Activated CD4-positive, alpha-beta T cell treated with anti-CD3 and anti-CD28 coated beads for 36 hours (primary cell): ENCODE data around the gene RNF145. TPM values are rescaled to one million over a fixed set of nuclear protein-coding genes. Genes with fewer than 3 reads are reported as not detected.
A peak's percentile ranks its signal among the peaks of the same experiment; 100 is the strongest.

Experiments
- ATAC-seq: fragments of 200-7000 bp; cut with Tn5 transposase; one replicate; pipeline ENCODE4 v1.10.0; 2021; ENCODE audit warnings: mild to moderate bottlenecking, moderate library complexity
- CTCF ChIA-PET: fragments of 350-600 bp; sonication (Branson Sonifier 250); formaldehyde crosslinking; loops from one replicate; lab custom pipeline; 2021; ENCODE audit warnings: antibody characterized with exemption; lab: Charles Lee
- POLR2A ChIA-PET: fragments of 350-600 bp; sonication (Branson Sonifier 250); formaldehyde crosslinking; loops from one replicate; lab custom pipeline; 2021; ENCODE audit warnings: antibody characterized with exemption, inconsistent platforms; lab: Charles Lee
- DNase-seq: peaks from one replicate; pipeline ENCODE4 v3.0.0-alpha.2; 2020
- H3K27ac Mint-ChIP-seq: one replicate; pipeline ENCODE4 v1.8.0; 2021; ENCODE audit warnings: mixed read lengths
- H3K27me3 Mint-ChIP-seq: one replicate; pipeline ENCODE4 v1.8.0; 2021; ENCODE audit warnings: mixed read lengths
- H3K36me3 Mint-ChIP-seq: one replicate; pipeline ENCODE4 v1.8.0; 2021; ENCODE audit warnings: low read depth, mixed read lengths
- H3K4me1 Mint-ChIP-seq: one replicate; pipeline ENCODE4 v1.8.0; 2021; ENCODE audit warnings: mixed read lengths
- H3K4me3 Mint-ChIP-seq: one replicate; pipeline ENCODE4 v1.8.0; 2021; ENCODE audit warnings: mild to moderate bottlenecking, moderate library complexity, mixed read lengths
- H3K9me3 Mint-ChIP-seq: one replicate; pipeline ENCODE4 v1.8.0; 2021; ENCODE audit warnings: low read depth, mixed read lengths
- intact Hi-C, 2 experiments: fragments of 100-400 bp; cut with DNase I in 1 of 2; cut with micrococcal nuclease in 1 of 2; formaldehyde crosslinking; loops; one replicate each; pipeline versions ENCODE4 v1.14.2 to v1.15.1; 2022 to 2024; cut with DNase I, micrococcal nuclease
- total RNA-seq, 2 experiments: library from RNA; stranded (reverse); gene quantifications; one replicate each; pipeline ENCODE4 v1.2.3, GENCODE V29; 2021

RNF145 gene
- 10 to 100 TPM; 81.9 to 87.5 TPM for total RNA-seq

GRCh38 chr5:159209438-159210209, at the start of gene RNF145:
RNF145 (minus strand) TSS chr5:159209553; CDS start chr5:159203617, 5,936 bp downstream.
- ChIA-PET POLR2A (no interaction called here), CTCF (no interaction called here)
- ATAC-seq (peak; percentile 65), DNase-seq (peak; percentile 96)
- peak within 1 kb of the TSS; percentile 100 for H3K27ac Mint-ChIP-seq
- intact Hi-C loops: loop anchor here (1.0 to 10.0 kb wide), 11 partner anchors 30 to 1937 kb away; partner anchors contain the start of genes TTC1 (in 2 of the 2), PWWP2A (in 1 of the 2), SLU7 (in 1 of the 2) and UBLCP1 (in 1 of the 2)
- no peaks in the 10 kb centered on the region for H3K9me3 Mint-ChIP-seq
- peaks cover 38% of the 10 kb centered on the region for H3K4me1 Mint-ChIP-seq
- peaks cover 33% of the 10 kb centered on the region for H3K36me3 Mint-ChIP-seq
- H3K4me3 Mint-ChIP-seq: peak within 1 kb of the TSS; percentile 100
- no peaks in the 10 kb centered on the region for H3K27me3 Mint-ChIP-seq

GRCh38 chr5:159258361-159258760, 49.0 kb upstream of the RNF145 start:
- CTCF ChIA-PET: interaction anchor here (0.9 to 1.8 kb wide), 5 partner anchors 11 to 102 kb away, joined by 3 to 5 read pairs (median 3); no protein-coding TSS in a partner anchor
- POLR2A ChIA-PET: no interaction called here
- DNase-seq (no peak), ATAC-seq (no peak)
- Mint-ChIP-seq H3K4me3 (no peak overlapping the region), H3K4me1 (peaks cover 18% of the 10 kb centered on the region), H3K9me3 (no peaks in the 10 kb centered on the region), H3K36me3 (no peaks in the 10 kb centered on the region), H3K27ac (no peak overlapping the region), H3K27me3 (no peaks in the 10 kb centered on the region)
- intact Hi-C loops: no loop called here

- POLR2A ChIA-PET: no interaction called here
These were observed 48.4 kb upstream of the RNF145 start for GRCh38 chr5:159257629-159258283.

GRCh38 chr5:159257007-159257406, 47.7 kb upstream of the RNF145 start:
- ChIA-PET CTCF (interaction anchor here (0.7 to 1.3 kb wide), 4 partner anchors 14 to 42 kb away, joined by 3 to 4 read pairs (median 3); no protein-coding TSS in a partner anchor), POLR2A (no interaction called here)
- no peak for ATAC-seq

More at GRCh38 chr5:159257629-159258283, 48.4 kb upstream of the RNF145 start:
- H3K4me1 Mint-ChIP-seq: peaks cover 18% of the 10 kb centered on the region
- intact Hi-C loops: no loop called here
- no peak for ATAC-seq
- no peak overlapping the region for H3K4me3 Mint-ChIP-seq
- no peak overlapping the region for H3K27ac Mint-ChIP-seq
- no peaks in the 10 kb centered on the region for H3K36me3 Mint-ChIP-seq
- CTCF ChIA-PET: interaction anchor here (0.7 to 1.8 kb wide), 7 partner anchors 12 to 87 kb away, joined by 3 to 5 read pairs (median 3); no protein-coding TSS in a partner anchor
- no peaks in the 10 kb centered on the region for H3K9me3 Mint-ChIP-seq
- no peaks in the 10 kb centered on the region for H3K27me3 Mint-ChIP-seq
- DNase-seq: no peak

GRCh38 chr5:159252195-159252594, 42.8 kb upstream of the RNF145 start:
- ChIA-PET POLR2A (interaction anchor here (1.0 kb wide), 1 partner anchor 65 kb away, joined by 4 read pairs; no protein-coding TSS in a partner anchor), CTCF (interaction anchor here (1.1 to 1.3 kb wide), 2 partner anchors 9 to 95 kb away, joined by 3 to 5 read pairs; no protein-coding TSS in a partner anchor)
- H3K4me1 Mint-ChIP-seq: peaks cover 2% of the 10 kb centered on the region
- no peak overlapping the region for H3K4me3 Mint-ChIP-seq
- ATAC-seq (peak; percentile 19), DNase-seq (no peak)
- intact Hi-C loops: no loop called here
- H3K9me3 Mint-ChIP-seq: no peaks in the 10 kb centered on the region
- no peaks in the 10 kb centered on the region for H3K27me3 Mint-ChIP-seq
- H3K36me3 Mint-ChIP-seq: no peaks in the 10 kb centered on the region
- H3K27ac Mint-ChIP-seq: no peak overlapping the region

More at GRCh38 chr5:159257007-159257406, 47.7 kb upstream of the RNF145 start:
- H3K9me3 Mint-ChIP-seq: no peaks in the 10 kb centered on the region
- no peaks in the 10 kb centered on the region for H3K36me3 Mint-ChIP-seq
- no peak overlapping the region for H3K4me3 Mint-ChIP-seq
- H3K4me1 Mint-ChIP-seq: peaks cover 14% of the 10 kb centered on the region
- no peak for DNase-seq
- no peaks in the 10 kb centered on the region for H3K27me3 Mint-ChIP-seq
- no peak overlapping the region for H3K27ac Mint-ChIP-seq
- intact Hi-C loops: no loop called here

GRCh38 chr5:159249158-159249557, 39.8 kb upstream of the RNF145 start:
- H3K27ac Mint-ChIP-seq: no peak overlapping the region
- CTCF ChIA-PET: no interaction called here
- intact Hi-C loops: no loop called here
- ATAC-seq (no peak), DNase-seq (no peak)
- H3K9me3 Mint-ChIP-seq: no peaks in the 10 kb centered on the region
- H3K27me3 Mint-ChIP-seq: peaks cover 5% of the 10 kb centered on the region
- H3K4me3 Mint-ChIP-seq: no peak overlapping the region
- POLR2A ChIA-PET: no interaction called here
- peaks cover 7% of the 10 kb centered on the region for H3K4me1 Mint-ChIP-seq
- H3K36me3 Mint-ChIP-seq: no peaks in the 10 kb centered on the region

- ChIA-PET POLR2A (interaction anchor here (0.7 kb wide), 1 partner anchor 83 kb away, joined by 4 read pairs; no protein-coding TSS in a partner anchor), CTCF (interaction anchor here (0.7 to 1.9 kb wide), 4 partner anchors 18 to 88 kb away, joined by 4 to 6 read pairs (median 4); partner anchors contain the start of gene UBLCP1)
- Mint-ChIP-seq H3K36me3 (no peaks in the 10 kb centered on the region), H3K27me3 (peaks cover 5% of the 10 kb centered on the region), H3K4me3 (no peak overlapping the region), H3K4me1 (peaks cover 43% of the 10 kb centered on the region), H3K27ac (no peak overlapping the region), H3K9me3 (no peaks in the 10 kb centered on the region)
- ATAC-seq (no peak), DNase-seq (no peak)
- intact Hi-C loops: loop anchor here in 1 of 2 experiments (5.0 kb wide), 1 partner anchor 38 kb away; the partner anchor contains the start of gene RNF145
These were observed 35.5 kb upstream of the RNF145 start for GRCh38 chr5:159244890-159245289.

- peaks cover 5% of the 10 kb centered on the region for H3K27me3 Mint-ChIP-seq
- ChIA-PET CTCF (interaction anchor here (1.3 to 1.6 kb wide), 2 partner anchors 18 to 20 kb away, joined by 4 to 5 read pairs; partner anchors contain the start of gene UBLCP1), POLR2A (interaction anchor here (0.7 kb wide), 1 partner anchor 82 kb away, joined by 4 read pairs; no protein-coding TSS in a partner anchor)
- intact Hi-C loops: loop anchor here in 1 of 2 experiments (5.0 kb wide), 1 partner anchor 37 kb away; the partner anchor contains the start of gene RNF145
- H3K4me3 Mint-ChIP-seq: no peak overlapping the region
- ATAC-seq (no peak), DNase-seq (no peak)
- peaks cover 45% of the 10 kb centered on the region for H3K4me1 Mint-ChIP-seq
- H3K27ac Mint-ChIP-seq: no peak overlapping the region
- H3K36me3 Mint-ChIP-seq: no peaks in the 10 kb centered on the region
- H3K9me3 Mint-ChIP-seq: no peaks in the 10 kb centered on the region
These were observed 34.8 kb upstream of the RNF145 start for GRCh38 chr5:159244163-159244562.

- ATAC-seq (no peak), DNase-seq (no peak)
- ChIA-PET POLR2A (no interaction called here), CTCF (interaction anchor here (1.1 to 1.5 kb wide), 4 partner anchors 9 to 74 kb away, joined by 3 to 5 read pairs (median 4); no protein-coding TSS in a partner anchor)
- Mint-ChIP-seq H3K9me3 (no peaks in the 10 kb centered on the region), H3K27me3 (peaks cover 5% of the 10 kb centered on the region), H3K4me1 (peaks cover 45% of the 10 kb centered on the region), H3K36me3 (no peaks in the 10 kb centered on the region), H3K4me3 (no peak overlapping the region), H3K27ac (no peak overlapping the region)
- intact Hi-C loops: loop anchor here in 1 of 2 experiments (5.0 kb wide), 1 partner anchor 36 kb away; the partner anchor contains the start of gene RNF145
These were observed 34.0 kb upstream of the RNF145 start for GRCh38 chr5:159243385-159243784.

- Mint-ChIP-seq H3K27ac (peak overlapping the region; percentile 49), H3K4me3 (no peak overlapping the region), H3K27me3 (peaks cover 5% of the 10 kb centered on the region), H3K9me3 (no peaks in the 10 kb centered on the region), H3K4me1 (peaks cover 45% of the 10 kb centered on the region), H3K36me3 (no peaks in the 10 kb centered on the region)
- ChIA-PET POLR2A (no interaction called here), CTCF (interaction anchor here (0.5 to 1.5 kb wide), 7 partner anchors 10 to 125 kb away, joined by 3 to 5 read pairs (median 3); no protein-coding TSS in a partner anchor)
- intact Hi-C loops: loop anchor here in 1 of 2 experiments (5.0 kb wide), 1 partner anchor 35 kb away; the partner anchor contains the start of gene RNF145
- DNase-seq: no peak
- no peak for ATAC-seq
These were observed 33.3 kb upstream of the RNF145 start for GRCh38 chr5:159242656-159243055.
